ENCODE data around the gene DDRGK1. TPM values are rescaled to one million over a fixed set of nuclear protein-coding genes. Genes with fewer than 3 reads are reported as not detected.
"Not testable (repeated sequence)": the region's sequence is repeated elsewhere in the genome, so short reads cannot be mapped to it uniquely, and the experiment has no call there.

DDRGK1 gene
- total and polyA plus RNA-seq, 8 donors: 2.3 to 108 (median 52.4) TPM

DNA sequence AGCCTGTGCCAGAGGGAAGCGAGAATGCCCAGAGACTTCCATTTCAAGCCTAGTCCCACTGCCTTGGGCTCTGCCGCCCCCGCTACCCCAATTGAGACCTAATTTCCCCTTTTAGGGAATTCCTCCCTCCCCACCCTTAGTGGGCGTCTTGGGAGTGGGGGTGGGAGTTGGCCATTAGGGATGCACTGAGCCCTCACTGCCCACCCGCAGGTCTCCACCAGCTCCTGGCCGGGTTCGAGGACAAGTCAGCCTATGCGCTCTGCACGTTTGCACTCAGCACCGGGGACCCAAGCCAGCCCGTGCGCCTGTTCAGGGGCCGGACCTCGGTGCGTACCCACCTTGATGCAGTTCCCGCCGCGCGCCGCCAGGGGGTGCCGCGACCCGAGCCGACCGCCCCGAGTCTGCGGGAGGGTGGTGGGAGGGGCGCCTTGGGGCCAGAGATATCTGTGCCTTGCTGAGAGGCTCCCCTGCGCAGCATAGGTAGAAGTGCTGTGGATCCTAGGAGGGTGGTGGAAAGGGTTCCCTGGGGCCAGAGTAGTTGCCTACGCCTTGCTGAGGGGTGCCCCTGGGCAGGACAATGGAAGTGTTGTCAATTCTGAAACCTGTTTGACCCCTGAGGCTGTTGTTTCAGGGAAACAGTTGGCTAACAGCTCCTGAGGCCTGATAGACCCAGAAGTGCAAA is 14.0 kb upstream of the DDRGK1 start:
- Histone ChIP-seq H3K9me3 (no peaks in the 10 kb centered on the region), H3K36me3 (peaks cover 23 to 79% (median 78%) of the 10 kb centered on the region in 4 donors), H3K27ac (peak overlapping the region in 1 of 5 donors; percentile 35), H3K27me3 (no peaks in the 10 kb centered on the region), H3K4me3 (peak overlapping the region in 1 of 4 donors; percentile 23), H3K4me1 (peaks cover 8 to 24% (median 10%) of the 10 kb centered on the region in 4 donors)
- DNase-seq: peak; percentile 75 to 85
- WGBS, 5 donors: 14 to 43% (median 17%) methylated on average over 14 to 30 of the region's 30 CpGs
- intact Hi-C loops (cut with DNase I; ENCODE audit: low total_unique reads): no loop called here
- TF ChIP-seq POLR2A (IDR thresholded peaks at IDR 0.05) (no peak), EP300 (IDR thresholded peaks at IDR 0.05) (no peak), POLR2AphosphoS5 (IDR thresholded peaks at IDR 0.05) (peak in 1 of 3 donors; percentile 73)
- TF ChIP-seq, protein P1, sequence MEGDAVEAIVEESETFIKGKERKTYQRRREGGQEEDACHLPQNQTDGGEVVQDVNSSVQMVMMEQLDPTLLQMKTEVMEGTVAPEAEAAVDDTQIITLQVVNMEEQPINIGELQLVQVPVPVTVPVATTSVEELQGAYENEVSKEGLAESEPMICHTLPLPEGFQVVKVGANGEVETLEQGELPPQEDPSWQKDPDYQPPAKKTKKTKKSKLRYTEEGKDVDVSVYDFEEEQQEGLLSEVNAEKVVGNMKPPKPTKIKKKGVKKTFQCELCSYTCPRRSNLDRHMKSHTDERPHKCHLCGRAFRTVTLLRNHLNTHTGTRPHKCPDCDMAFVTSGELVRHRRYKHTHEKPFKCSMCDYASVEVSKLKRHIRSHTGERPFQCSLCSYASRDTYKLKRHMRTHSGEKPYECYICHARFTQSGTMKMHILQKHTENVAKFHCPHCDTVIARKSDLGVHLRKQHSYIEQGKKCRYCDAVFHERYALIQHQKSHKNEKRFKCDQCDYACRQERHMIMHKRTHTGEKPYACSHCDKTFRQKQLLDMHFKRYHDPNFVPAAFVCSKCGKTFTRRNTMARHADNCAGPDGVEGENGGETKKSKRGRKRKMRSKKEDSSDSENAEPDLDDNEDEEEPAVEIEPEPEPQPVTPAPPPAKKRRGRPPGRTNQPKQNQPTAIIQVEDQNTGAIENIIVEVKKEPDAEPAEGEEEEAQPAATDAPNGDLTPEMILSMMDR (IDR thresholded peaks at IDR 0.05): peak in 6 of 7 experiments; percentile 4 to 97 (median 90)

DNA sequence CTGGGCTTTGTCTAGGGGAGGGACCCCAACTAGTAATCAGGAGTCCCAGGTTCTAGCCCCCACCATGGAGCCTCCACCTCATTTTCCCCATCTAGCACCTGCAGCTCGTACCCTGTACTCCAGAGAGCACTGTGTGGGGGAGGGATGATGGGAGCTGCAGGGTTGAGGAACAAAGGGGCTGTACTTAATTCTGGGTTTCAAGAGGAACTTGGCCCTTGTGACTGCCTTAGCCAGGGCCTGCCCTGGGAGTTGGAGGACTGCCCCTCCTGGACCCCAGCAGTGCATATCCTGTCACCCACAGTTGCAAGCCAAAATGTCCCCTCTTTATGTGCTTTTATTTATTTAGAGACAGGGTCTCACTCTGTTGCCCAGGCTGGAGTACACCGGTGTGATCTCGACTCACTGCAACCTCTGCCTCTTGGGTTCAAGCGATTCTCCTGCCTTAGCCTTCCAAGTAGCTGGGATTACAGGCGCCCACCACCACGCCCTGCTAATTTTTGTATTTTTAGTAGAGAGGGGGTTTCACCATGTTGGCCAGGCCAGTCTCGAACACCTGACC is 11.0 kb upstream of the DDRGK1 start:
- DNase-seq; H3K4me3 ChIP-seq; H3K27ac ChIP-seq; intact Hi-C loops (cut with DNase I; ENCODE audit: low total_unique reads); H3K9me3 ChIP-seq; H3K27me3 ChIP-seq: not testable (repeated sequence)
- Histone ChIP-seq H3K36me3 (peaks cover 11 to 55% (median 53%) of the 10 kb centered on the region in 4 donors), H3K4me1 (peaks cover 11 to 23% (median 15%) of the 10 kb centered on the region in 4 donors)
- WGBS, 5 donors: 90 to 96% (median 94%) methylated on average over 7 of the region's 7 CpGs

DNA sequence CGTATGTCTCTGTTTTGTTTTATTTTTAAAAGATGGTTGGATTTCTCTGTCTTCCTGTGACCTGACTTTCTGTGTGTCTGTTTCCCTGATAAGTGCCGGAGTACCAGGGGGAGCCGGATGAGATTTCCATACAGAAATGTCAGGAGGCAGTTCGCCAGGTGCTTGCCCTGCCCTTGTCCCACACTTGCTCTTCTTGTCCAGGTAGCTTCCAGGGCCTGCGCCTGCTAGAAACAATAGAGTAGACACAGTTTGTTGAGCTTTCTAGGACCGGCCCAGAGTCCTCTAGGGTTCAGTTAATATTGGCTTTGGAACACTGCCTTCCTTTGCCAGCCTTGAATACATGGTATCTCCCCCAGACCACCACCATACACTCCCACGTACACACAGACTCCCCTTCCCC is 8.7 kb upstream of the DDRGK1 start:
- 69 to 90% (median 86%) methylated on average over 7 of the region's 7 CpGs for WGBS, 5 donors

DNA sequence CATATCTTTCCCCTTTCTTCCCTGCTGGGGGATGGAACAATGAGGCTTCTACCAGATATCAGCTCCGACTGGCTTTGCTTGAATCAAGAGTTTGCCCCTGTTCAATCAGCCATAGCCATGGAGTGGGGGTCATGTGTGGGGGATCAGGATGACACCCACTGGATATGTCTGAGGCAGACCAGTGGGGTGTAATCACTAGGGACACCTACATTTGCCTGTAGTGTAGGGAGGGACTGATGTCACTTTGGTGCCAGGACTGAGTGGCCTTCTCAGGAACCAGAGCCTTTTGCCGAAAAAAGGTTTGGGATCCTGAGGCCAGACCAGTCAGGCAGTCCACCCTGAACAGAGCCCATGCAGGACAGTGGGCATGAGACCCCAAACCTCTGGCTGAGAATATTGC is 5.9 kb upstream of the DDRGK1 start:
- Histone ChIP-seq H3K4me3 (peak overlapping the region; percentile 73 to 94 (median 86)), H3K36me3 (peaks cover 2 to 24% (median 23%) of the 10 kb centered on the region in 4 donors), H3K4me1 (peaks cover 11 to 27% (median 21%) of the 10 kb centered on the region in 4 donors), H3K27ac (peak overlapping the region in 1 of 5 donors; percentile 87), H3K9me3 (no peaks in the 10 kb centered on the region), H3K27me3 (no peaks in the 10 kb centered on the region)
- TF ChIP-seq POLR2A (IDR thresholded peaks at IDR 0.05): no peak
- TF ChIP-seq, protein P1 (IDR thresholded peaks at IDR 0.05): no peak
- no peak for TF ChIP-seq EP300 (IDR thresholded peaks at IDR 0.05)
- no peak for TF ChIP-seq POLR2AphosphoS5 (IDR thresholded peaks at IDR 0.05)
- DNase-seq: no peak
- 48 to 75% (median 61%) methylated on average over 2 of the region's 2 CpGs for WGBS, 5 donors
- intact Hi-C loops (cut with DNase I; ENCODE audit: low total_unique reads): no loop called here

More for the DNA sequence above, 8.7 kb upstream of the DDRGK1 start:
- Histone ChIP-seq H3K4me1 (peaks cover 10 to 28% (median 21%) of the 10 kb centered on the region in 4 donors), H3K27me3 (no peaks in the 10 kb centered on the region), H3K9me3 (no peaks in the 10 kb centered on the region), H3K36me3 (peaks cover 7 to 48% (median 45%) of the 10 kb centered on the region in 4 donors), H3K4me3 (no peak overlapping the region), H3K27ac (no peak overlapping the region)
- TF ChIP-seq EP300 (IDR thresholded peaks at IDR 0.05) (no peak), POLR2A (IDR thresholded peaks at IDR 0.05) (no peak), POLR2AphosphoS5 (IDR thresholded peaks at IDR 0.05) (no peak)
- TF ChIP-seq, protein P1 (IDR thresholded peaks at IDR 0.05): no peak
- no peak for DNase-seq
- intact Hi-C loops (cut with DNase I; ENCODE audit: low total_unique reads): no loop called here
